OCI-M2 (cell line): ENCODE data around the gene TRIM49.
"Not testable (repeated sequence)": the region's sequence is repeated elsewhere in the genome, so short reads cannot be mapped to it uniquely, and the experiment has no call there.

ENCODE experiments used
- DNase-seq: peaks from one replicate; lab custom pipeline; 2025; ENCODE audit not compliant: unreplicated experiment; lab: John Stamatoyannopoulos, UW

TRIM49 gene

DNA sequence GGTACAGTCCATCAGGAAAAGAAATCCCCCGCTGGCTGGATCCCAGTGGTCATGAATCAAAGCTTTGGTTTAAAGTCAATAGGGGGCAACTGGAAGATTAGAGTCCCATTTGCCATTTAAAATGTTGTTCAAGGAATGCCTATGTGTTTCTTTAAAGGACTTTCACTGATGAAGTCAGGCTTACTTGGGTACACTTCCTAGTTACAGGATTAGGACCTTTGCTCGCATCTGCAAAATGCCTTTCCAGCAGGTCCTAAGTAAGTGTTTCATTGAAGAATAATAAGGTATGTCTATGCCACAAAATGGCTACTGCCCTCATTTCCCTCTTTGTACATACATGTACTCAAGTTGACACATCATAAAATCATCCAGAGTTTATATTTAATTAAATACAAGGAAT is at the start of gene TRIM49:
Gene TRIM49 (minus strand): TSS at position 101 of the 400 bp plus-strand sequence. CDS start 4,106 bp downstream, outside the sequence.
- not testable (repeated sequence) for DNase-seq

DNA sequence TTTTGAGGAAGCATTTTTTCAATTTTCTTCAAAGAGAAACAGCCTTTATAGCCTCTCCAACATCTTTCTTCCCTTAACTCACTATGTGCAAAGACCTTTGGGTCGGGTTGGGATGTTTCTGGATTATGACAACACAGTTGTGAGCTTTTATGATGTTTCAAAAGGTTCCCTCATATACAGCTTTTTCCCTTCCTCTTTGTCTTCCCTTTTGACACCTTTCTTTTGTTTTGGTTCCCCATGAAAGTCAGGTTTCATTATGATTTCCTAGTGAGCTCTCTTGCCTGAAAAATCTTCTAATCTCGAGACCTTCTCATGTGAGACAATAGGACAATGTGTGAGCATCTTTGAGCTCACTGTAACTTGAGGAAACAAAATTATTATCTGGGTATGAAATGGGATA is 18.3 kb upstream of the TRIM49 start:
- DNase-seq, result not testable (repeated sequence)

DNA sequence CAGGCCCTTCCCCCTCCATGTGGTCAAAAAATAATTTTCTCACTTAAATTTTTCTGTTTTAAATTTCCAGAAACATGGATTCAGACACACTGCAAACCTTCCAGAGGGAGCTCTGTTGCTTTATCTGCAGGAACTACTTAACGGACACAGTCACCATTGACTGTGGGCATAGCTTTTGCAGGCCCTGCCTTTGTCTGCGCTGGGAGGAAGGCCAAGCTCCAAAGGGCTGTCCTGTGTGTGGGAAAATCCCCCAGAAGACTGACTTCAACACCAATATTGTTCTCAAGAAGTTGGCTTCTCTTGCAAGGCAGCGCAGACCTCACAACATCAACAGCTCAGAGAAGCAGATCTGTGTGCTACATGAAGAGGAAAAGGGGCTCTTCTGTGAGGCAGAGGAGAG is 11.6 kb upstream of the TRIM49 start:
- not testable (repeated sequence) for DNase-seq

GRCh38 chr11:89813535-89813934 is 5.2 kb upstream of the TRIM49 start:
- DNase-seq, result not testable (repeated sequence)

- DNase-seq, result not testable (repeated sequence)
These were observed 20.8 kb downstream of the TRIM49 start for GRCh38 chr11:89787506-89788063.

GRCh38 chr11:89785726-89786125 is 22.6 kb downstream of the TRIM49 start:
- not testable (repeated sequence) for DNase-seq

GRCh38 chr11:89750822-89751221 is 57.6 kb downstream of the TRIM49 start:
- not testable (repeated sequence) for DNase-seq
